Immature natural killer cell (primary cell): ENCODE measurements around the gene CNTFR. TPM values are rescaled to one million over a fixed set of nuclear protein-coding genes. Genes with fewer than 3 reads are reported as not detected.

Experiments
- DNase-seq, 3 donors: peaks; one replicate each; pipeline ENCODE4 v3.0.0; 2022; ENCODE audit warnings: mixed read lengths in 1 of 3
- H3K27ac Mint-ChIP-seq, 6 donors: one replicate each; pipeline ENCODE4 v1.8.0; 2020; ENCODE audit warnings: mixed read lengths in 6 of 6, mild to moderate bottlenecking in 5 of 6, inconsistent platforms in 4 of 6, moderate library complexity in 3 of 6
- H3K27me3 Mint-ChIP-seq, 3 donors: one replicate each; pipeline ENCODE4 v1.8.0; 2020 to 2021; ENCODE audit warnings: low read depth in 3 of 3, mild to moderate bottlenecking in 3 of 3, mixed read lengths in 3 of 3, moderate library complexity in 3 of 3, inconsistent platforms in 1 of 3
- H3K36me3 Mint-ChIP-seq, 3 donors: one replicate each; pipeline ENCODE4 v1.8.0; 2020; ENCODE audit warnings: mixed read lengths in 3 of 3, inconsistent platforms in 2 of 3, mild to moderate bottlenecking in 2 of 3
- H3K4me1 Mint-ChIP-seq, 2 donors: one replicate each; pipeline ENCODE4 v1.8.0; 2020; ENCODE audit warnings: inconsistent platforms in 2 of 2, mild to moderate bottlenecking in 2 of 2, mixed read lengths in 2 of 2, moderate library complexity in 1 of 2
- H3K4me3 Mint-ChIP-seq, 5 donors: one replicate each; pipeline ENCODE4 v1.8.0; 2020; ENCODE audit warnings: mild to moderate bottlenecking in 5 of 5, mixed read lengths in 5 of 5, inconsistent platforms in 3 of 5, moderate library complexity in 3 of 5
- H3K9me3 Mint-ChIP-seq, 6 donors: one replicate each; pipeline ENCODE4 v1.8.0; 2020; ENCODE audit warnings: mild to moderate bottlenecking in 6 of 6, mixed read lengths in 6 of 6, inconsistent platforms in 4 of 6, moderate library complexity in 3 of 6
- polyA plus RNA-seq, 3 donors: library from polyadenylated mRNA; unstranded; fragments of 300-500 nt; fragmentation: Illumina TruSeq; gene quantifications; one replicate each; pipeline ENCODE4 v1.2.3, GENCODE V29; 2021

Gene CNTFR
- polyA plus RNA-seq, 3 donors from 2014 or later: not detected

GRCh38 chr9:34628656-34629490, 39.3 kb upstream of the CNTFR start, which contains the start of gene ARID3C:
Gene ARID3C, minus strand, starts transcription at chr9:34629066. Its CDS starts 1,052 bp downstream, at chr9:34628014.
- H3K4me1 Mint-ChIP-seq: peaks cover 14 to 19% of the 10 kb centered on the region in 2 donors
- peak within 1 kb of the TSS in 2 of 6 donors; percentile 35 to 58 for H3K27ac Mint-ChIP-seq
- peaks cover 26 to 40% (median 34%) of the 10 kb centered on the region in 3 donors for H3K27me3 Mint-ChIP-seq
- H3K4me3 Mint-ChIP-seq: peak within 1 kb of the TSS; percentile 82 to 92 (median 88)
- DNase-seq: peak; percentile 20 to 39 (median 37)
- H3K9me3 Mint-ChIP-seq: no peaks in the 10 kb centered on the region
- peaks cover 4 to 6% (median 5%) of the 10 kb centered on the region in 3 donors for H3K36me3 Mint-ChIP-seq

GRCh38 chr9:34627716-34628655, 38.5 kb upstream of the CNTFR start:
- H3K4me1 Mint-ChIP-seq: peaks cover 16 to 17% of the 10 kb centered on the region in 2 donors
- peaks cover 0 to 2% (median 0%) of the 10 kb centered on the region in 6 donors for H3K9me3 Mint-ChIP-seq
- peak overlapping the region in 2 of 6 donors; percentile 10 to 58 for H3K27ac Mint-ChIP-seq
- DNase-seq: no peak
- H3K4me3 Mint-ChIP-seq: peak overlapping the region; percentile 79 to 92 (median 87)
- peaks cover 4 to 5% (median 5%) of the 10 kb centered on the region in 3 donors for H3K36me3 Mint-ChIP-seq
- peaks cover 30 to 46% (median 37%) of the 10 kb centered on the region in 3 donors for H3K27me3 Mint-ChIP-seq

GRCh38 chr9:34625186-34625486, 35.6 kb upstream of the CNTFR start:
- no peak for DNase-seq
- Mint-ChIP-seq H3K4me3 (no peak overlapping the region), H3K27me3 (peaks cover 35 to 56% (median 36%) of the 10 kb centered on the region in 3 donors), H3K4me1 (peaks cover 26 to 30% of the 10 kb centered on the region in 2 donors), H3K27ac (no peak overlapping the region), H3K36me3 (peaks cover 4 to 5% (median 5%) of the 10 kb centered on the region in 3 donors), H3K9me3 (peaks cover 0 to 2% (median 0%) of the 10 kb centered on the region in 6 donors)

- Mint-ChIP-seq H3K27me3 (peaks cover 34 to 52% (median 35%) of the 10 kb centered on the region in 3 donors), H3K27ac (no peak overlapping the region), H3K4me3 (no peak overlapping the region), H3K36me3 (peaks cover 4 to 5% (median 5%) of the 10 kb centered on the region in 3 donors), H3K9me3 (peaks cover 0 to 2% (median 0%) of the 10 kb centered on the region in 6 donors), H3K4me1 (peaks cover 31 to 35% of the 10 kb centered on the region in 2 donors)
- no peak for DNase-seq
Measured at GRCh38 chr9:34624475-34625185, 35.1 kb upstream of the CNTFR start.

- DNase-seq: peak; percentile 32 to 44 (median 39)
- Mint-ChIP-seq H3K27me3 (peaks cover 27 to 46% (median 35%) of the 10 kb centered on the region in 3 donors), H3K9me3 (peaks cover 0 to 2% (median 0%) of the 10 kb centered on the region in 6 donors), H3K4me1 (peaks cover 32 to 38% of the 10 kb centered on the region in 2 donors), H3K36me3 (peaks cover 3 to 4% (median 4%) of the 10 kb centered on the region in 3 donors), H3K4me3 (peak overlapping the region in 3 of 5 donors; percentile 21 to 46 (median 34)), H3K27ac (peak overlapping the region in 2 of 6 donors; percentile 70)
Measured at GRCh38 chr9:34623374-34624235, 34.1 kb upstream of the CNTFR start.

GRCh38 chr9:34620061-34620994, 30.8 kb upstream of the CNTFR start, which contains the start of gene DCTN3:
Gene DCTN3, minus strand, starts transcription at chr9:34620495. Its CDS starts 31 bp downstream, at chr9:34620464.
- peak; percentile 92 to 94 (median 93) for DNase-seq
- H3K9me3 Mint-ChIP-seq: peaks cover 0 to 2% (median 0%) of the 10 kb centered on the region in 6 donors
- H3K27ac Mint-ChIP-seq: peak within 1 kb of the TSS; percentile 91 to 96 (median 94)
- peaks cover 0 to 18% (median 7%) of the 10 kb centered on the region in 3 donors for H3K36me3 Mint-ChIP-seq
- peak within 1 kb of the TSS; percentile 88 to 98 (median 95) for H3K4me3 Mint-ChIP-seq
- H3K27me3 Mint-ChIP-seq: peaks cover 17 to 29% (median 23%) of the 10 kb centered on the region in 3 donors
- H3K4me1 Mint-ChIP-seq: peaks cover 30 to 32% of the 10 kb centered on the region in 2 donors

- Mint-ChIP-seq H3K27ac (peak overlapping the region in 1 of 6 donors; percentile 34), H3K36me3 (peaks cover 0 to 31% (median 7%) of the 10 kb centered on the region in 3 donors), H3K27me3 (peaks cover 6 to 10% (median 8%) of the 10 kb centered on the region in 3 donors), H3K4me3 (no peak overlapping the region), H3K4me1 (peaks cover 38 to 47% of the 10 kb centered on the region in 2 donors), H3K9me3 (peaks cover 0 to 2% (median 0%) of the 10 kb centered on the region in 6 donors)
- DNase-seq: no peak
Measured at GRCh38 chr9:34615132-34615531, 25.6 kb upstream of the CNTFR start.

- DNase-seq: peak; percentile 69 to 72 (median 72)
- Mint-ChIP-seq H3K9me3 (no peaks in the 10 kb centered on the region), H3K4me3 (peak overlapping the region; percentile 92 to 98 (median 93)), H3K27ac (peak overlapping the region; percentile 88 to 98 (median 94)), H3K27me3 (peaks cover 6 to 8% (median 8%) of the 10 kb centered on the region in 3 donors), H3K36me3 (peaks cover 0 to 27% (median 7%) of the 10 kb centered on the region in 3 donors), H3K4me1 (peaks cover 23 to 31% of the 10 kb centered on the region in 2 donors)
Measured at GRCh38 chr9:34612788-34613390, 23.4 kb upstream of the CNTFR start.

- H3K4me1 Mint-ChIP-seq: peaks cover 23 to 31% of the 10 kb centered on the region in 2 donors
- no peaks in the 10 kb centered on the region for H3K9me3 Mint-ChIP-seq
- H3K27me3 Mint-ChIP-seq: peaks cover 6 to 8% (median 8%) of the 10 kb centered on the region in 3 donors
- peak within 1 kb of the TSS; percentile 88 to 98 (median 94) for H3K27ac Mint-ChIP-seq
- peak; percentile 88 to 90 (median 89) for DNase-seq
- peaks cover 0 to 23% (median 7%) of the 10 kb centered on the region in 3 donors for H3K36me3 Mint-ChIP-seq
- H3K4me3 Mint-ChIP-seq: peak within 1 kb of the TSS; percentile 92 to 98 (median 93)
Measured at GRCh38 chr9:34611811-34612787, 22.6 kb upstream of the CNTFR start, which contains the start of gene RPP25L. Gene RPP25L, minus strand, starts transcription at chr9:34612097. Its CDS starts 801 bp downstream, at chr9:34611296.
